A673 (cell line): ENCODE measurements around the gene AGAP1. TPM values are rescaled to one million over a fixed set of nuclear protein-coding genes. Genes with fewer than 3 reads are reported as not detected.
A peak's percentile ranks its signal among the peaks of the same experiment; 100 is the strongest.

Experiments
- BruUV-seq: library from RNA; stranded (reverse); fragments of 400-500 nt; replicated peaks from 2 replicates; lab custom pipeline; 2021; lab: Mats Ljungman, UMichigan
- CTCF ChIA-PET: fragments of 300-600 bp; sonication (Branson Sonifier 250); formaldehyde crosslinking; loops from one replicate; lab custom pipeline; 2022; ENCODE audit warnings: antibody characterized with exemption; lab: Charles Lee
- POLR2A ChIA-PET: fragments of 300-600 bp; sonication (Branson Sonifier 250); formaldehyde crosslinking; loops from one replicate; lab custom pipeline; 2022; ENCODE audit warnings: antibody characterized with exemption; ENCODE audit not compliant: low non-redundant PET; lab: Charles Lee
- DNase-seq: peaks from one replicate; pipeline ENCODE4 v3.0.0-alpha.2; 2015; ENCODE audit warnings: low spot score
- H3K27ac ChIP-seq: fragments of 200-600 bp; sonication (generic); 2 replicates; pipeline ENCODE4 v1.5.1; 2016; ENCODE audit warnings: mixed run types, low read depth, mild to moderate bottlenecking, mixed read lengths, antibody characterized with exemption, low read length; ENCODE audit not compliant: poor library complexity, severe bottlenecking
- H3K27me3 ChIP-seq: fragments of 200-600 bp; sonication (generic); replicated peaks from 2 replicates; pipeline ENCODE4 v1.6.1; 2017; ENCODE audit warnings: mixed run types, low read depth, mild to moderate bottlenecking, mixed read lengths, antibody characterized with exemption, low read length; ENCODE audit not compliant: insufficient read depth, poor library complexity
- H3K36me3 ChIP-seq: fragments of 200-600 bp; sonication (generic); 2 replicates; pipeline ENCODE4 v1.6.1; 2016; ENCODE audit warnings: mixed run types, mild to moderate bottlenecking, mixed read lengths, antibody characterized with exemption, low read length; ENCODE audit not compliant: insufficient read depth, poor library complexity, severe bottlenecking
- H3K4me1 ChIP-seq: fragments of 200-600 bp; sonication (generic); 2 replicates; pipeline ENCODE4 v1.6.1; 2017; ENCODE audit warnings: mixed run types, mild to moderate bottlenecking, mixed read lengths, antibody characterized with exemption, low read length; ENCODE audit not compliant: insufficient read depth, poor library complexity, severe bottlenecking
- H3K4me3 ChIP-seq: fragments of 200-600 bp; sonication (generic); 2 replicates; pipeline ENCODE4 v1.5.1; 2016; ENCODE audit warnings: low read depth, mixed run types, mild to moderate bottlenecking, mixed read lengths, low read length; ENCODE audit not compliant: poor library complexity, severe bottlenecking
- H3K9me3 ChIP-seq: fragments of 200-600 bp; sonication (generic); 2 replicates; pipeline ENCODE4 v1.6.1; 2016; ENCODE audit warnings: mixed run types, low read depth, mild to moderate bottlenecking, mixed read lengths, antibody characterized with exemption, low read length; ENCODE audit not compliant: poor library complexity, severe bottlenecking
- CTCF ChIP-seq: fragments of 300-800, 200-600 bp; sonication (generic); conservative IDR thresholded peaks from 2 replicates; pipeline ENCODE4 v1.5.1; 2017; ENCODE audit warnings: low read depth, mild to moderate bottlenecking, antibody characterized with exemption, low read length, moderate library complexity, mixed read lengths
- EZH2 ChIP-seq: fragments of 200-600 bp; sonication (generic); IDR thresholded peaks from 2 replicates; pipeline ENCODE4 v1.6.1; 2017; ENCODE audit warnings: borderline replicate concordance, low read depth, mild to moderate bottlenecking, mixed read lengths, antibody characterized with exemption, low read length; ENCODE audit not compliant: poor library complexity, severe bottlenecking
- intact Hi-C: fragments of 100-400 bp; cut with micrococcal nuclease; formaldehyde crosslinking; loops from one replicate; pipeline ENCODE4 v1.10.0; 2022; ENCODE audit not compliant: unreplicated experiment
- total RNA-seq: library from RNA; stranded (reverse); gene quantifications from 2 replicates; pipeline ENCODE4 v1.2.3, GENCODE V29; 2021

AGAP1 gene
- total RNA-seq, 1 experiment from 2014 or later, result 25.3 TPM

- CTCF ChIA-PET, result no interaction called here
- no peak for DNase-seq
- TF ChIP-seq CTCF, result no peak
- TF ChIP-seq EZH2, result no peak
Measured at GRCh38 chr2:235934059-235934773, 440.4 kb downstream of the AGAP1 start.

GRCh38 chr2:235934774-235935484 lies 441.1 kb downstream of the AGAP1 start:
- H3K27ac ChIP-seq, result no peak overlapping the region
- no peak for TF ChIP-seq CTCF
- TF ChIP-seq EZH2, result no peak
- intact Hi-C loops, result no loop called here
- H3K4me3 ChIP-seq, result no peak overlapping the region
- peak; percentile 11 for DNase-seq
- H3K27me3 ChIP-seq, result no peaks in the 10 kb centered on the region
- no peaks in the 10 kb centered on the region for H3K4me1 ChIP-seq
- H3K36me3 ChIP-seq, result peaks cover 3% of the 10 kb centered on the region
- no TSS peak for BruUV-seq
- ChIA-PET POLR2A (no interaction called here), CTCF (no interaction called here)
- no peaks in the 10 kb centered on the region for H3K9me3 ChIP-seq

More at GRCh38 chr2:235934059-235934773, 440.4 kb downstream of the AGAP1 start:
- Histone ChIP-seq H3K9me3 (no peaks in the 10 kb centered on the region), H3K4me1 (no peaks in the 10 kb centered on the region), H3K36me3 (peaks cover 3% of the 10 kb centered on the region), H3K4me3 (no peak overlapping the region), H3K27ac (no peak overlapping the region), H3K27me3 (no peaks in the 10 kb centered on the region)
- POLR2A ChIA-PET, result no interaction called here
- BruUV-seq, result no TSS peak
- intact Hi-C loops, result no loop called here

- ChIA-PET CTCF (no interaction called here), POLR2A (no interaction called here)
- intact Hi-C loops, result no loop called here
- Histone ChIP-seq H3K4me1 (no peaks in the 10 kb centered on the region), H3K36me3 (peaks cover 3% of the 10 kb centered on the region), H3K27me3 (no peaks in the 10 kb centered on the region), H3K4me3 (no peak overlapping the region), H3K27ac (no peak overlapping the region), H3K9me3 (no peaks in the 10 kb centered on the region)
- no peak for DNase-seq
- TF ChIP-seq EZH2 (no peak), CTCF (no peak)
- no TSS peak for BruUV-seq
Measured at GRCh38 chr2:235935773-235936172, 441.9 kb downstream of the AGAP1 start.
